CD4-positive, alpha-beta T cell treated with Interferon gamma for 1 hour (primary cell): ENCODE measurements around the gene ZNF253.
"Not testable (repeated sequence)": the region's sequence is repeated elsewhere in the genome, so short reads cannot be mapped to it uniquely, and the experiment has no call there.

ENCODE experiments used
- DNase-seq: peaks from one replicate; pipeline ENCODE4 v3.0.0-alpha.2; 2020

Gene ZNF253

GRCh38 chr19:19900139-19900728 lies 34.6 kb downstream of the ZNF253 start:
- DNase-seq: no peak

GRCh38 chr19:19900729-19901444 lies 35.2 kb downstream of the ZNF253 start, which contains the start of gene ZNF93:
Gene ZNF93 (plus strand): TSS chr19:19900946. CDS start chr19:19901089, 143 bp downstream.
- DNase-seq: peak; percentile 92

GRCh38 chr19:19907551-19907950 lies 41.9 kb downstream of the ZNF253 start:
- DNase-seq: not testable (repeated sequence)

- DNase-seq: no peak
Measured at GRCh38 chr19:19909654-19910053, 44.0 kb downstream of the ZNF253 start.

- no peak for DNase-seq
Measured at GRCh38 chr19:19911150-19911549, 45.5 kb downstream of the ZNF253 start.

- DNase-seq: no peak
Measured at GRCh38 chr19:19914596-19914995, 48.9 kb downstream of the ZNF253 start.

GRCh38 chr19:19930417-19930816 lies 64.7 kb downstream of the ZNF253 start:
- peak; percentile 16 for DNase-seq

GRCh38 chr19:19933432-19934314 lies 68.0 kb downstream of the ZNF253 start:
- not testable (repeated sequence) for DNase-seq

GRCh38 chr19:19937403-19937802 lies 71.7 kb downstream of the ZNF253 start:
- no peak for DNase-seq

GRCh38 chr19:19938449-19938848 lies 72.8 kb downstream of the ZNF253 start:
- no peak for DNase-seq

GRCh38 chr19:19943848-19944582 lies 78.3 kb downstream of the ZNF253 start:
- DNase-seq: no peak
